HEK293 (cell line): ENCODE data around the gene HOXD10.
A peak's percentile ranks its signal among the peaks of the same experiment; 100 is the strongest.

Source experiments
- CTCF ChIA-PET: fragments of 350-600 bp; formaldehyde crosslinking; extraction: SDS; loops from one replicate; lab custom pipeline; 2021; ENCODE audit warnings: antibody characterized with exemption; lab: Yijun Ruan, JAX
- POLR2A ChIA-PET: fragments of 300-600 bp; formaldehyde crosslinking; extraction: SDS; loops from one replicate; lab custom pipeline; 2020; ENCODE audit warnings: antibody characterized with exemption, inconsistent platforms; lab: Yijun Ruan, JAX
- H3K27ac ChIP-seq: fragments of 200-500 bp; sonication (Bioruptor generic); 2 replicates; pipeline ENCODE4 v1.5.1; 2014; ENCODE audit warnings: low read depth, low read length, control low read depth, inconsistent platforms; ENCODE audit errors: extremely low read depth
- H3K36me3 ChIP-seq, 2 experiments: fragments of 200-500 bp in 1 of 2; sonication (Bioruptor generic) in 1 of 2; 1 replicate in 1 of 2; 2 replicates in 1 of 2; pipeline ENCODE4 v1.5.1; 2014 to 2017; ENCODE audit warnings: inconsistent platforms in 2 of 2, low read length in 2 of 2; ENCODE audit not compliant: control insufficient read depth in 2 of 2, insufficient read depth in 1 of 2
- H3K4me1 ChIP-seq: fragments of 200-500 bp; sonication (Bioruptor generic); 2 replicates; pipeline ENCODE4 v1.5.1; 2014; ENCODE audit warnings: mild to moderate bottlenecking, low read length, inconsistent platforms; ENCODE audit not compliant: control insufficient read depth, insufficient read depth
- H3K4me3 ChIP-seq: 2 replicates; pipeline ENCODE4 v1.5.1; 2011; ENCODE audit warnings: low read depth, mild to moderate bottlenecking, control low read depth, low read length, moderate library complexity
- H3K9me3 ChIP-seq: fragments of 200-500 bp; sonication (Bioruptor generic); 2 replicates; pipeline ENCODE4 v1.5.1; 2014; ENCODE audit warnings: low read depth, low read length, inconsistent platforms; ENCODE audit not compliant: control insufficient read depth, insufficient read depth
- KLF7 ChIP-seq: fragments of 450-650 bp; formaldehyde crosslinking; IDR thresholded peaks from 2 replicates; pipeline ENCODE4 v1.5.1; 2016; ENCODE audit warnings: missing biosample characterization, missing genetic modification characterization, borderline replicate concordance
- OSR2 ChIP-seq: fragments of 450-650 bp; formaldehyde crosslinking; IDR thresholded peaks from 2 replicates; pipeline ENCODE4 v1.5.1; 2016; ENCODE audit warnings: missing biosample characterization, missing genetic modification characterization
- OVOL3 ChIP-seq: fragments of 450-650 bp; formaldehyde crosslinking; IDR thresholded peaks from 2 replicates; pipeline ENCODE4 v1.5.1; 2016; ENCODE audit warnings: missing biosample characterization, missing genetic modification characterization
- PATZ1 ChIP-seq: fragments of 450-650 bp; formaldehyde crosslinking; IDR thresholded peaks from 2 replicates; pipeline ENCODE4 v1.5.1; 2016; ENCODE audit warnings: missing biosample characterization, missing genetic modification characterization
- PRDM4 ChIP-seq: fragments of 450-650 bp; formaldehyde crosslinking; IDR thresholded peaks from 2 replicates; pipeline ENCODE4 v1.5.1; 2017; ENCODE audit warnings: missing biosample characterization, missing genetic modification characterization
- PRDM6 ChIP-seq: fragments of 450-650 bp; formaldehyde crosslinking; IDR thresholded peaks from 2 replicates; pipeline ENCODE4 v1.5.1; 2017; ENCODE audit warnings: missing biosample characterization, missing genetic modification characterization
- REST ChIP-seq: fragments of 450-650 bp; formaldehyde crosslinking; IDR thresholded peaks from 2 replicates; pipeline ENCODE4 v1.5.1; 2016; ENCODE audit warnings: missing biosample characterization, missing genetic modification characterization
- SETDB1 ChIP-seq: IDR thresholded peaks from one replicate; pipeline ENCODE4 v1.6.1; 2017; ENCODE audit warnings: mild to moderate bottlenecking, low read length, moderate library complexity, mixed read lengths; ENCODE audit not compliant: insufficient read length
- ZNF157 ChIP-seq: fragments of 450-650 bp; formaldehyde crosslinking; IDR thresholded peaks from 2 replicates; pipeline ENCODE4 v1.5.1; 2016; ENCODE audit warnings: missing biosample characterization, missing genetic modification characterization
- ZNF239 ChIP-seq: fragments of 450-650 bp; formaldehyde crosslinking; IDR thresholded peaks from 2 replicates; pipeline ENCODE4 v1.5.1; 2016; ENCODE audit warnings: missing biosample characterization, missing genetic modification characterization
- ZNF394 ChIP-seq: fragments of 450-650 bp; formaldehyde crosslinking; IDR thresholded peaks from 2 replicates; pipeline ENCODE4 v1.5.1; 2016; ENCODE audit warnings: missing biosample characterization, missing genetic modification characterization, mild to moderate bottlenecking, moderate library complexity, borderline replicate concordance
- ZNF488 ChIP-seq: fragments of 450-650 bp; formaldehyde crosslinking; IDR thresholded peaks from 2 replicates; pipeline ENCODE4 v1.5.1; 2016; ENCODE audit warnings: missing biosample characterization, missing genetic modification characterization
- ZNF501 ChIP-seq: fragments of 450-650 bp; formaldehyde crosslinking; IDR thresholded peaks from 2 replicates; pipeline ENCODE4 v1.5.1; 2016; ENCODE audit warnings: missing biosample characterization, missing genetic modification characterization
- ZNF530 ChIP-seq: fragments of 450-650 bp; formaldehyde crosslinking; IDR thresholded peaks from 2 replicates; pipeline ENCODE4 v1.5.1; 2016; ENCODE audit warnings: low read depth, missing biosample characterization, missing genetic modification characterization
- ZNF664 ChIP-seq: fragments of 450-650 bp; formaldehyde crosslinking; IDR thresholded peaks from 2 replicates; pipeline ENCODE4 v1.5.1; 2016; ENCODE audit warnings: missing biosample characterization, missing genetic modification characterization
- ZNF677 ChIP-seq: fragments of 450-650 bp; IDR thresholded peaks from 2 replicates; pipeline ENCODE4 v1.5.0; 2018; ENCODE audit warnings: missing biosample characterization, mild to moderate bottlenecking, missing genetic modification characterization, moderate library complexity
- ZNF704 ChIP-seq: fragments of 450-650 bp; formaldehyde crosslinking; IDR thresholded peaks from 2 replicates; pipeline ENCODE4 v1.5.1; 2016; ENCODE audit warnings: missing biosample characterization, missing genetic modification characterization
- ZNF830 ChIP-seq: fragments of 450-650 bp; IDR thresholded peaks from 2 replicates; pipeline ENCODE4 v1.5.0; 2018; ENCODE audit warnings: missing biosample characterization, missing genetic modification characterization, low read depth, mild to moderate bottlenecking, moderate library complexity

The HOXD10 gene

GRCh38 chr2:176072951-176073904, 43.4 kb upstream of the HOXD10 start:
- Histone ChIP-seq H3K9me3 (no peaks in the 10 kb centered on the region), H3K27ac (no peak overlapping the region), H3K4me3 (no peak overlapping the region), H3K4me1 (no peaks in the 10 kb centered on the region)
- CTCF ChIA-PET = interaction anchor here (0.6 kb wide), 1 partner anchor 51 kb away, joined by 3 read pairs; no protein-coding TSS in a partner anchor
- POLR2A ChIA-PET = no interaction called here
- no peak for TF ChIP-seq OVOL3 (tag by site-specific recombination)
- no peak for TF ChIP-seq ZNF530 (tag by site-specific recombination)
- no peak for TF ChIP-seq ZNF830
- TF ChIP-seq KLF7 (tag by site-specific recombination) = no peak
- TF ChIP-seq ZNF239 (tag by site-specific recombination) = no peak
- TF ChIP-seq REST (tag by site-specific recombination) = no peak
- TF ChIP-seq ZNF704 (tag by site-specific recombination) = no peak
- no peak for TF ChIP-seq ZNF501 (tag by site-specific recombination)
- TF ChIP-seq PRDM4 (tag by site-specific recombination) = no peak
- TF ChIP-seq ZNF488 = no peak
- peak; percentile 24 for TF ChIP-seq SETDB1
- no peak for TF ChIP-seq ZNF394 (tag by site-specific recombination)
- peak; percentile 46 for TF ChIP-seq OSR2 (tag by site-specific recombination)
- no peak for TF ChIP-seq ZNF157 (tag by site-specific recombination)
- peak; percentile 56; the same call in 1 of the 2 replicates for TF ChIP-seq PRDM6 (tag by site-specific recombination)
- TF ChIP-seq ZNF664 = peak; percentile 28; the same call in 1 of the 2 replicates
- no peak for TF ChIP-seq ZNF677
- no peak for TF ChIP-seq PATZ1 (tag by site-specific recombination)
- TF ChIP-seq, all 188 proteins: peak for 4
- H3K36me3 ChIP-seq = no peaks in the 10 kb centered on the region
